ENCODE measurements around the gene BNIP5.
"Not testable (repeated sequence)": the region's sequence is repeated elsewhere in the genome, so short reads cannot be mapped to it uniquely, and the experiment has no call there.

The BNIP5 gene

GRCh38 chr6:36340618-36341454 lies 4.1 kb upstream of the BNIP5 start:
- peak; percentile 83 for DNase-seq

GRCh38 chr6:36340306-36340617 lies 3.6 kb upstream of the BNIP5 start:
- DNase-seq = no peak

GRCh38 chr6:36339146-36339545 lies 2.5 kb upstream of the BNIP5 start:
- no peak for DNase-seq

DNA sequence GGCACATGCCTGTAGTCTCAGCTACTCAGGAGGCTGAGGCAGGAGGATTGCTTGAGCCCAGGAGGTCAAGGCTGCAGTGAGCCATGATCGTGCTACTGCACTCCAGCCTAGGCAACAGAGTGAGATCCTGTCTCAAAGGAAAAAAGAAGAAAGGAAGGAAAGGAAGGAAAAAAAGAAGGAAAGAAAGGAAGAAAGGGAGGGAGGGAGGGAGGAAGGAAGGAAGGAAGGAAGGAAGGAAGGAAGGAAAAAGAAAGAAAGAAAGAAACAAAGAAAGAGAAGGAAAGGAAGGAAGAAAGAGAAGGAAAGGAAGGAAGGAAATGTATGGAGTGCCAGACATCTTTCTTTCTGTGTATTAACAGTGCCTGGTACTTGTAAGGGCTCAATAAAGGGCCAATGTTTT lies 1.5 kb upstream of the BNIP5 start:
- not testable (repeated sequence) for DNase-seq

GRCh38 chr6:36337814-36338213 lies 1.1 kb upstream of the BNIP5 start:
- no peak for DNase-seq

DNA sequence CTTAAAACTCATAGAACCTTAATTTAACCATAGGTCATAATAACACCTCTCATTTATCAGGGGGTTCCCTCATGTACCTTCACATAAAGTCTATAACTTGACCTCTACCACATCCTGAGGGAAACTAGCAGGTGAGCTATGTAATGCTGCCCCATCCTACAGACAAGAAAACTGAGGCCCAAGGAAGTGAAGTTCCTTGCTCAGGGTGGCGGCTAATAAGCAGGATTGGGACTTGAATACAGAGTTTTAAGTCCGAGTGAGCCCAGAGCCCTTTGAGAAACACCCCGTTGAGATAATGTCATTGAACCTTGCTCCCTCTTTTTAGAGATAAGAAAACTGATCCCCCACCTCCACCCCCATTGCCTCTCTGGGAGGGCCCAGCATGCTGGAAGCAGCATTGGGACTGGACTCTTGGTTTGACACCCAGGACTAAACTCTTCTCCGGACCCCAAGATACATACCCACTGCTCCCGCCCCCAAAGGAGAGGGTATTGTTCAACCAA lies 429 bp downstream of the BNIP5 start:
- no peak for DNase-seq

DNA sequence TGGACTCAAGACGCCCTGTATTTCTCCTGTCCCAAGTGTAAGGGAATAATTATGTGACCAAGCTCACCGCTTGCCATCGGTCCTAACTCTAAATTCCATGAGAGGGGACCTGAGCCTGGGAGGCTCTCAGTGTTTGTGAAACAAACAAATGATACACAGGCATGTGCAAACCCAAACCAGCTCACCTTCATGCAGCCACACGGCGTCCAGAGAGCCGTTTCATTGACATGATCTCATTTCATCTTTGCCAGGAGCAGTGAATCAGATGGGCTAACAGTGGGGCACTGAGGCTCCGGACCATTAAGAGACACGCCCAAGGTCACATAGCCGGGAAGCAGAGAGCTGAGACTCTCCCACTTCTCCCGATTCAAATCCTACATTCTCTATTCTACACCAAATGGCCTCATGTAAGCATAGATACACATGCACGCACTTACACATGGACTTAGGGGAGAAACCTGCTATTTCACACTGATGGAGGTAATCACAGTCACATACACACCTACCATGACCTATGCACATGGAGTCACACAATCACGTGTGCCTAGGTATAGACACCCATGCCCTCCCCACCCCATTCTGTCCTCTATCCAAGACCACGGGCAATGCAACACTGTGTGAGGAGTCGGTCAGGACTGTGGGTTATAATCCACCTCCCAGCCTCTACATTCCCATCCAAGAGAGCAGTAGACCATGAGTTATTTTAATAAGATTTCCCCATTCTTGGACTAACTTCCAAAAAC lies 1.1 kb downstream of the BNIP5 start:
- DNase-seq = no peak

GRCh38 chr6:36334832-36335459 lies 1.7 kb downstream of the BNIP5 start:
- DNase-seq = no peak

DNA sequence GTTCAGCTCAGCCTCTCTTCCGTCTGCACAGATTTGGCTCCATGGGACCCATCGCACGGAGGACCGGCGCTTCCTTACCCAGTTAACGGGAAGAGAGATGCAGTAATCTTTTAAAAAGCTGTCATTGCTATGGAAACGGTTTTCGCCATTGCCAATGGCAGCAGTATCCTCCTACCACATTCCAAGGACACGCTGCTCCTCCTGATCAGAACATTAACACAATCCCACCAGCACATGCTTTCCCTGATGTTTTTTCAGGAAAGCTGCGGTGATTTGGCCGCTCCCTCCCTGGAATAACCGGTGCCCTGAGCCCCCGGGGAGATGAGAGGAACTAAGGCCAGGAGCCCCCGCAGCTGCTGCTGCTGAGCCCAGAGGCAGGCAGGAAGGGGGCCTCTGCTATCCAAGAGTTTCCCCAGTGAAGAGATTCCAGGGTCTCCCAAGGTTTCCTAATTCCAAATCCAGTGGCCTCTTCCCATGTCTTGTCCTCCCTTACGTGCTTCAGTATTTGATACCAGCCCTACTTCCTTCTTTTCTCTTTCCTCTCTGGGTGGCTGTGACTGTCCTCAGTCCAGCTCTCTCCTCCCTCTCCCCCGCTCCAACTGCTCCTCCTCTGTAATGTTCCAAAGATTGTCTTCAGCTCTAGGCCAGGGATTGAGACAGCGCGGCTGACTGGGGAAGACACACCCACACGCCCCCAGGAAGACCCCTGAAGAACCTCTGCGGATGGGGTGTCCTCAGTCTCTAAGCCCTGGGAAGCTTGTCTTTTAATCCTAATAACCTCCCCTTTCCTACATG lies 2.6 kb downstream of the BNIP5 start:
- DNase-seq = no peak

GRCh38 chr6:36333171-36333895 lies 3.4 kb downstream of the BNIP5 start:
- DNase-seq = no peak

DNA sequence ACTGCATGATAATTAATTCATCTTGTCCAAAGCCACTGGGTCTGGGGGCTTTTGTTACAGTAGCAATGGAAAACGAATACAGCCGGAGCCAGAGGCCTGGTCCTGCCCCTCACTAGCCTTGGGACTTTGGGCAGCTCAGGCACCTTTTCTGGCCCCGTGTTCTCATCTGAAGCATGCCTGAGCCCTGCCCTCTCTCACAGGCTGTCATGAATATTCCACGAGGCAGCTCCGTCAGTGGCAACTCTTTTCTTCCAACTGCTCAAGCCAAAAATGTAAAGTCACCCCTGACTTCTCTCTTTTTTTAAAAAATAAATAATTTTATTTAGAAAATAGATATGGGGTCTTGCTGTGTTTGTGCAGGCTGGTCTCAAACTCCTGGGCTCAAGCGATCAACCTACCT lies 5.3 kb downstream of the BNIP5 start:
- no peak for DNase-seq

DNA sequence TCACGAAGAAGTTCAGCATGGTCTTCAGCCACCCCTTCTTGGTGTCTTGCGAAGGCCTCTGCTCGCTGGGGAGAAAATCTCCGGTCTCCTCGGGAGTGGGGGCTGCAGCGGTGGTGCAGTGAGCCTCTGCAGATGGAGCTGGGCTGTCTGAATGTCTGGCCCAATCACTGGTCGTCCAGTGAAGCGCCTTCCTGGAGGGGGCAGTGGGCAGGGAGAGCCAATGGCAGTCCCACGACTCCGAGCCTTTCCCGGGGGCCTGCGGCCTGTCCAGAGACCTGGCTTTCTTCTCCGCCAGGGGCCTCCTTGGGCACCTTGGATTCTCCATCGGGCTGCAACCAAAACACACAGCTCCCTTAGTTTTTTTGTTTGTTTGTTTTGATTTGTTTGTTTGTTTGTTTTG lies 6.3 kb downstream of the BNIP5 start:
- DNase-seq = no peak

- DNase-seq = no peak
Observed at GRCh38 chr6:36329798-36330291, 6.8 kb downstream of the BNIP5 start.

DNA sequence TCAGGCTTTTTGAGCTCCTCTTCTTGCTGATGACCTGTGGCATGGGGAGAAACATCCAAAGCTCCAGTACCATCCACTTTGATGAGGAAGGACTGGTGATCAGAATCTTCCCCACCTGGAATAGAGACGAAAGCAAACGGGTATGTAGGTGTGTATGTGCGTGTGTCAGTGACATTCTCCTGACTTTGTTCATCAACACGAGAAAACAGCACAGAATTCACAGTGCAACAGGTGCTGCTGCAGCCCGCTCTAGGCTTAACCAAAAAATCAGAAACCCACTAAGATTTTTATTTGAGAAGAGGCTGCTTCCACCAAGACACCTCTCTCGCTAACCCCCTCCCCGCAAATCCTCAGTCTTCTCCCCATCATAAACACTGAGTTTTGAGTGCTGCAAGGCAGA lies 8.1 kb downstream of the BNIP5 start:
- DNase-seq = no peak

DNA sequence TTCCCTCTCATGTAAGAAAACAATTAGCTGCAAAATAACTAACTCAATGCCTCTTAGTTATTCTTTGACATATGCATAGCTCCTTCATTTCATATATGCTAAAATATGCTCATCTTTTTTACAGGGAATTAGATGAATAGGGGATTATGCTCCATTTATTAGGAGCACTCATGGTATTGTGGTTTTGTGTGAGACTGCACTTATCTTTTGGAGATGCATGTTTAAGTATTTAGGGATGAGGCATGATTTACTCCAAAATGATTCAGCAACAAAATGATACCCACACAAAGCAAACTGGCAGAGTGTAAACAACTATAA lies 8.8 kb downstream of the BNIP5 start:
- no peak for DNase-seq

GRCh38 chr6:36327226-36327918 lies 9.3 kb downstream of the BNIP5 start:
- no peak for DNase-seq

DNA sequence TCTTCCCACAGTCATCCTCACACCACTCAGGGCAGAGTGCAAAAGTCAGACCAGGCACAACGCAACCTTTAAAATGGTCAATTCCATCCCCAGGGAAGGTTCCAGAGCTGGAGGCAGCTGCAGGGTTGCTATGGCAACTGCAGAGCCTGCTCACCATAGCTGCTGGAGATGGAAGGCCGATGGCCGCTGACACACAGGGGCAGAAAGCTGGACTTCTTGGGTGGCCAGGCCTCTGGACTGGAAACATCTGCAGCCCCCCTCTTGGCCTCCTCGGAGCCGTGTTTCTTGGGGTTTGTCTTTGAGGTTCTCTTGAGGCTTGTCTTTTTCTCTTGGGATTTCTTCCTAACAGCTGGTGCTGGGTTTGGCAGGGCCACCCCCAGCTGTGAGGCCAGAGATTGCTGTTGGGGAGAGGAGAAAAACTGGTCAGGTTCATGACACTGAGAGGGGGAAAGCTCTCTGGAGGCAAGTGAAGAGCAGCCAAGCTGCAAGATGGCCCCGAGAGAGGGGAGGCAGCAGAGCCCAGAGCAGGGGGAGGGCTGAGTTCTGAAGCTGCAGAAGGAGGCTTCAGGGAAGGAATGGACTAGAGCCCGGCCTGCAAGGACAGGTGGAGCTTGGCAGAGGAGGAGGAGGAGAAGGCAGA lies 10.2 kb downstream of the BNIP5 start:
- DNase-seq = no peak

DNA sequence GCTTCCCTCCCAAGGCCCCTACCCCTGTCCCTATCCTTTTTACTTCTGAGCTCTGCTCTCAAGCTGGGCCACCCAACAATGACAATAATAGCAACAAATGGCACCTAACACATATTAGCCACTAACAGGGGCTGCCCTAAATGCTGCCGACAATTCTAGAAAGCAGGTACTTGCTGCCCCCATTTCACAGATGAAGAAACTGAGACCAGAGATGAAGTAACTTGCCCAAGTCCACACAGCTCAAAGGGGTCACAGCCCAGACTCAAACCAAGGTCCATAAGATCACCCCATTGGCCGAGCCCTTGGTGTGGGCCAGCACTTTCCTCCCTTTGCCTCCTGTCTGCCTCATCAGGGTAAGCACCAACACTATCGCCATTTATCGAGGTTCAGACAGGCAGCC lies 12.0 kb downstream of the BNIP5 start:
- DNase-seq = no peak

DNA sequence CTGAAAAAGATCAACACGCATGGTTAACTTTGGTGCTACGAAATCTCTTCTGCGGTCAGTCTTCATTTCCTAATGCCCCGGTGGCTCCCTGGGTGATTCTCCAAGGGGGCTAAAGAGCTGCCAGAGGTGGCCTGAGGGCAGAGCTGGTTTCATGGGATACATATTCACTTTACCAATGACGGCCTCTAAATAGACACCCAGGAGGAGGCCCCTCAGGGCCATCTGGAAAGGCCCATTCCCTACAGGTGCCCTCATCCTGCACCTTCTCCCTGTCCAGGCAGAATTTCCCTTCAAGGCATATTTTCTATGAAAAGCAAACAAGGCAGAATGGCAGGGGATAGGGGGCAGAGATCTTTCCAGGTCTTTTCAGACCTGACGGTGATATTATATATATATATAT lies 12.5 kb downstream of the BNIP5 start:
- no peak for DNase-seq

- DNase-seq = no peak
Observed at GRCh38 chr6:36323062-36323461, 13.6 kb downstream of the BNIP5 start.

DNA sequence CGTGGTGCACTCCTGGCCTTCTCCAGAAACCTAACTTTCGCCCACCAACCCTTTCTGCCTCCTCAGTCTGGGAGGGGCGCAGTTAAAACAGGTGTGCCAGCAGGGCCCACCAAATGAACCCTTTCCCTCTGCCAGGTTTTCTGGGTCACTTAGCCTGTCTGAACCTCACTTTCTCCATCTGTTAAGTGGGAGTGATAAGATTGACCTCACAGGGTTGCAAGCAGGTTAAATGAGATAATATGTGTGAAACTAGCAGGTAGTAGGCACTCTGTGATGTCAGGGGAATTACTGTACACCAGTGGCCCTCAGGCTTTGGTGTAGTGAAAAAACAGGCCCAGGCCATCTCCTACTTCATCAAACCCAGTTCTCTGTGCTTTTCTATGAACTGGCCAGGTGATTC lies 14.1 kb downstream of the BNIP5 start:
- no peak for DNase-seq
